ENCODE measurements around the gene CARD10. TPM values are rescaled to one million over a fixed set of nuclear protein-coding genes. Genes with fewer than 3 reads are reported as not detected.

Gene CARD10
- total RNA-seq, 1 experiment from 2014 or later: 17.5 TPM

- ATAC-seq (no peak), DNase-seq (ENCODE audit: low spot score) (no peak)
- POLR2A ChIA-PET: interaction anchor here (5.7 kb wide), 1 partner anchor 21 kb away, joined by 24 read pairs; no protein-coding TSS in a partner anchor
- no peak overlapping the region for H3K4me3 Mint-ChIP-seq
- CTCF ChIA-PET: interaction anchor here (0.9 to 20.7 kb wide), 26 partner anchors 9 to 252 kb away, joined by 3 to 728 read pairs (median 8); partner anchors contain the start of genes LGALS2, MFNG and TRIOBP
- H3K36me3 Mint-ChIP-seq: no peaks in the 10 kb centered on the region
- peaks cover 5% of the 10 kb centered on the region for H3K27me3 Mint-ChIP-seq (ENCODE audit: low read depth)
- H3K4me1 Mint-ChIP-seq: peaks cover 44% of the 10 kb centered on the region
- TF ChIP-seq SOX15 (CRISPR knock-in tag; IDR thresholded peaks at IDR 0.05): no peak
- no peak for TF ChIP-seq ZNF512 (CRISPR knock-in tag; IDR thresholded peaks at IDR 0.05; ENCODE audit: borderline replicate concordance)
- no peak for TF ChIP-seq ZNF423 (CRISPR knock-in tag; IDR thresholded peaks at IDR 0.05)
- no peak for TF ChIP-seq MXD4 (CRISPR knock-in tag; IDR thresholded peaks at IDR 0.05; ENCODE audit: borderline replicate concordance)
- TF ChIP-seq ZNF121 (CRISPR knock-in tag; IDR thresholded peaks at IDR 0.05): no peak
- no peak for TF ChIP-seq CREM (CRISPR knock-in tag; IDR thresholded peaks at IDR 0.05)
- TF ChIP-seq EMX1 (CRISPR knock-in tag; IDR thresholded peaks at IDR 0.05): no peak
- TF ChIP-seq ATF2 (CRISPR knock-in tag; IDR thresholded peaks at IDR 0.05; ENCODE audit: borderline replicate concordance, low read depth): no peak
- TF ChIP-seq ARID4B (CRISPR knock-in tag; IDR thresholded peaks at IDR 0.05; ENCODE audit: borderline replicate concordance): no peak
- no peak for TF ChIP-seq TEAD4 (CRISPR knock-in tag; IDR thresholded peaks at IDR 0.05)
- TF ChIP-seq ZNF219 (CRISPR knock-in tag; IDR thresholded peaks at IDR 0.05; ENCODE audit: borderline replicate concordance): no peak
- TF ChIP-seq USF1 (CRISPR knock-in tag; IDR thresholded peaks at IDR 0.05): no peak
- TF ChIP-seq ZNF425 (CRISPR knock-in tag; conservative IDR thresholded peaks at IDR 0.05): no peak
- no peak for TF ChIP-seq SMAD4 (CRISPR knock-in tag; IDR thresholded peaks at IDR 0.05)
- TF ChIP-seq PREB (CRISPR knock-in tag; IDR thresholded peaks at IDR 0.05; ENCODE audit: borderline replicate concordance): no peak
- no peak for TF ChIP-seq IRF1 (CRISPR knock-in tag; IDR thresholded peaks at IDR 0.05)
- no peak for TF ChIP-seq ATF6 (CRISPR knock-in tag; IDR thresholded peaks at IDR 0.05)
- no peak for TF ChIP-seq ZNF416 (CRISPR knock-in tag; IDR thresholded peaks at IDR 0.05)
- TF ChIP-seq HMGXB4 (CRISPR knock-in tag; IDR thresholded peaks at IDR 0.05): no peak
- TF ChIP-seq MYBL2 (CRISPR knock-in tag; IDR thresholded peaks at IDR 0.05): no peak
- no peak overlapping the region for H3K27ac Mint-ChIP-seq
- no peaks in the 10 kb centered on the region for H3K9me3 Mint-ChIP-seq
Observed at GRCh38 chr22:37568012-37568411, 48.8 kb upstream of the CARD10 start.

All from WTC11 (cell line).